T1000 (cell line): ENCODE data around the gene USP36.
"Not testable (repeated sequence)": the region's sequence is repeated elsewhere in the genome, so short reads cannot be mapped to it uniquely, and the experiment has no call there.

Experiments
- DNase-seq: peaks from one replicate; lab custom pipeline; 2025; ENCODE audit warnings: mixed read lengths; lab: John Stamatoyannopoulos, UW

Gene USP36

DNA sequence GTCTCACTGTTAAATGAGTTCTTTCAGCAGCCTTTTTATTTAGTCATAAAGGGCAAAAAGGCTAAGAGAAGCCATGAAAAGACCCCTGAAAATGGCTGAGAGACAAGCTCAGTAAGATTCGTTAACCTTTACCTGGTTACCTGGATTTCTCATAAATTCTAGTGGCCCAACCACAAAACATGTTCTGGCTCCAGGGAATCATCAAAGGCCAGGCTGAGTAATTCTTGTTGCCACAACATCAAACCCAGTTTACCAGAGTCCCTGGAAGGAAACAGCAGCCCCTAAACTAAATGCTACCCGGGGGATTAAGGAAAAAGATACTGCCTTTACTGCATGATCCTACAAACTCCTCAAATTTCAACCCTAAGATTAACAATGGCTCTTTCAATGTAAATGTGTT, 74.4 kb downstream of the USP36 start:
- DNase-seq: no peak

DNA sequence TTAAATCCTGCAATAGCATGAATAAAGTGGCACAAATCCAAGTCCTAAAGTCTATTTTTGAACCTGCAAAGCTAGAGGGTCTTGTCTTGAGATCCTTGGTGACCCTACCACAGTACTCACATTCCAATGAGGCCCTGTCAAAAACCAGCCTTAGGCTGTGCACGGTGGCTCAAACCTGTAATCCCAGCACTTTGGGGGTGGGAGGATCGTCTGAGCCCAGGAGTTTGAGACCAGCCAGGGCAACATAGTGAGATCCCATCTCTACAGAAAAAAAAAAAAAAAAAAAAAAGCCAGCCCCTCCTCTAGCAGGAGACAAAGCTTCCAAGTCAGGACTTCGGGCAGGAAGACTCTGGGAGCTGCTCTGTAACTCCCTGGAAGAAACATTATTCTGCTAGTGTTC, 74.8 kb downstream of the USP36 start:
- DNase-seq: no peak

DNA sequence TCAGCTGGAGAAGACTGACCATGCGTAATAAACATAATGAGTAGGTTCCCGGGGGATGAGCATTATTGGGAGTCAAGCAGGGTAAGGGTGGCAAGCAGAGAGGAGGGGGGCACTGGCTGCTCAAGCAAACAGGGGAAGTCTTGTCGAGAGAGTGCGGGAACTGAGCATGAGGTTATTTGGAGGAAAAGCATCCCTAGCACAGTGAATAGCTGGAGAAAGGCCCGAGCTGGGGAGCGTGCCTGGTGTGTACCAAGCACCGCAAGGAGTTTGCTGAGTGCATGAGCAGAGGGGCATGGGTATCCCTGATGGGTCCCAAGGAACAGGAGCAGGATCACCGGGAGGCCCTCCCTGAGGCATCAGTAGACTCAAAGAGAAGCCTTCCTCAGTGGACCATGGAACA, 75.7 kb downstream of the USP36 start:
- no peak for DNase-seq

DNA sequence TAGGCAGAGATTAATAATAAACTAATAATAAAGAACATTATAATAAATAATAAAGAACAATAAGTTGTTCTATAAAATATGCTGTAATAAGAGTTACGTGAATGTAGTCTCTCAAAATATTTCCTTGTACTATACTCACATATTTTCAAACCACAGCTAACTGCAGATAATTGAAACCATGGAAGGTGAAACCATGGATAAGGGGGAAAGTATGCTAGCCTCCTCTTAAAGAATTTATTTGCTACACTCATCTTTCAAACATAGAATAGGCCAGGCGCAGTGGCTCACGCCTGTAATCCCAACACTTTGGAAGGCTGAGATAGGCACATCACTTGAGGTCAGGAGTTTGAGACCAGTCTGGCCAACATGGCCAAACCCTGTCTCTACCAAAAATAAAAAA, 77.1 kb downstream of the USP36 start:
- no peak for DNase-seq

DNA sequence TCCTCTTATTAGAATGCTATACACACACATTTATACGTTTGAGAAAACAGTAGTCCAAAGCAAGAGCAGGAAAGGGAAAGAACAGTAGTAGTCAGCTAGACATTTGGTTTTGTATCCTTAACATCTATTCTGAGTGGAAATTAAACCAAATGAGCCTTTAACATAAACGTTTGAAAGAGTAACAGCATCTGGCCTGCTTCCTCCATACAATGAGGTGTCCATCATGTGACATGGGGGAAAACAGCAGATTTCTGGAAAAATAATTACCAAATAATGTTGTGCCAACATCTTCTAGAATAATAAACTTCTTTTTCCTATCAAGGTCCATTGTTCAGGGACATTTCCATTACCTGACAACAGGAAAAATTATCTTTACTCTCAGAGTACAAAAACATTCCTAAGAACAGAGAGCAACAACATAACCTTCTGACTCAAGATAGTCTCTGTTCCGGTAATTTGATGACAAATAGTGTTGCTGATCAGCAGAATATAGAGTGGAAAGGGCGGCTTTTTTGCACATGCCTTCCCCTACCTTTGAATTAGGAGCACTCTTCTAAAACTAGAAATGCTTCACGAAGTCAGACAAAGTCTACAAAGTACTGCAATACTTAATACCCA, 78.7 kb downstream of the USP36 start:
- DNase-seq: no peak

DNA sequence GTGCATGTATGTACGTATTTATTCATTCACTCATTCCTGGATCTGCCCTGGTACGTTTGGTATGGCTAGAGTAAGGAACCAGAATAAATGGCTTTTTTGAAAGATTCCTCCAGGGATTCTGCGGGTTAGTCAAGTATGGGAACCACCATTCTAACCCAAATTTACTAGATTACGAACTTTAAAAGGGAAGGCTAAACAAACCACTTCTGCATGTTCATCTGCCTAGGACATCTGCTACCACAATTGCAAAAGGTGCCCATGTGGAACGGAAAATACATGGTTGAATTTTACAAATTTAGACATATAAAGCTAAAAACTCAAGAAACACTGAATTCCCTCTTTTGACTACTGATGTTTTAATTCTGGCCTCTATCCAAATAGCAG, 80.7 kb downstream of the USP36 start:
- no peak for DNase-seq

DNA sequence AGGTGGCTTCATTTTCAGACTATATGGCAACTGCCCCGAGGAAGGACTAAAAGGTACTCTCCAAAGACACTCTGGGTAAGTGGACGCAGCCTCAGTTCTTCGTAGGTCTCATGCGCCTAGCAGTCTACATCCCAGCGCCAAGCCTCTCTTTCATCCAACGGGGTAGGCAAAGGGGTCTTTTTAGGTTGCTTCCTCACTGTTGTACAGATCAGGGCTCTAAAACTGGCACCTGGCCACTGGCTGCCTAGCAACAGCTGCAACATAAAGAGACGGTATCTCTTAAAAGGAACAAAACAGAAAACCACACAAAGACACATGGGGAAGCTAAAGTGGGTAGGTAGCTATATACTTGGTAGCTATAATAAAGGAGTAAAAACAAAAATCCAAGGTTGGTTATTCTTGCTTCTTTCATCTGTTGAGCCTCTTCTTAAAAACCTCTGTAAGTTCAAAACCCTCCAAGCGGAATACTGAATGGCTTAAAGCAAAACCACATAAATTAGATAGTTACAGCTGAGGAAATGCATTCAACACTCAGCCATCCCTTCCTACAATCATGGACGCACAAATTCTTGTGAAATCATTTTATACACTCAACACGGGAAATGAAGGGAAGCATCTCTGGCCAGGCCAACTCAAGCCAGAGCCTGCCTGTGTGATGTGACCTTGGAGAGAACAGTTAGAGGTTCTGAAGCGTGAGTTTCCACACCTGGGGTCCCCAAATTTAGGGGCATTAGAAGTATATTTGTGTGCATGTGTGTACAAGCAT, 81.2 kb downstream of the USP36 start:
- no peak for DNase-seq

DNA sequence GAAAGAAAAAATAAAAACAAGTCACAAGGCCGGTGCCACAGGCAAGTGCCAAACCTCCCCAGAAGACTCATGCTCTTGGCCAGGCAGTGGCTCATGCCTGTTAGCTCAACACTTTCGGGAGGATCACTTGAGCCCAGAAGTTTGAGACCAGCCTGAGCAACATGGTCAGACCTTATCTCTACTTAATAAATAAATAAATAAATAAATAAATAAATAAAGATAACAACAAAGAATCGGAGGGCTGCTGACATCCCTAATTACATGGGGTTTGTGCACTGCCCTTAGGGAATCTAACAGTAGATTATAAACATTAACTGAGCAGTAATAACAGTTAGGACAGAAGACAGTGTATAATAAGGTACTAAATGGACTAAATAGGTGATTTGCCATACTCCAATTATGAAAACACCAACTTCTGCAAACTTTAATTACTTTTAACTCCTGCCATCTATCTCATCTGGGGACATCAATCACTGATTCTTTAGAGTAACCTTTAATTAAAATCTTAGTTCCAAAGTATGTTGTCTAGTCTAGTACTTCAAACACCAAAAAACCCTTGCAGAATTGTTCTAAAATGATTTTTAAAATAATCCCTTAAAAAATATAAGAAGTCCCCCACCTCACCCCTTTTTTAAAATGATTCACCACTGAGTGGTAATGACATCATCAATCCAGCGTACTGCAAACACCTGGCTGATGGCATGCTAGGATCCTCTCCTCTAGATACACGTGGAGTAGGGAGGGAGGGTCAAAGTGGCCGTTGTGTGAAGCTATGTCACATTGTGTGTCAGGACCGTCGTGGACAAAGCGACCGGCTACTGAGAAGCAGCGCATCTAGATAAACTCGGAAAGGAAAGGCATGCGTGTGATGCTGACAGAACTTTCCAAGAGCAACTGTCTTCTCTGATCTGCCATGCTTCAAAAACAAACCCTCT, 87.0 kb downstream of the USP36 start:
- no peak for DNase-seq

DNA sequence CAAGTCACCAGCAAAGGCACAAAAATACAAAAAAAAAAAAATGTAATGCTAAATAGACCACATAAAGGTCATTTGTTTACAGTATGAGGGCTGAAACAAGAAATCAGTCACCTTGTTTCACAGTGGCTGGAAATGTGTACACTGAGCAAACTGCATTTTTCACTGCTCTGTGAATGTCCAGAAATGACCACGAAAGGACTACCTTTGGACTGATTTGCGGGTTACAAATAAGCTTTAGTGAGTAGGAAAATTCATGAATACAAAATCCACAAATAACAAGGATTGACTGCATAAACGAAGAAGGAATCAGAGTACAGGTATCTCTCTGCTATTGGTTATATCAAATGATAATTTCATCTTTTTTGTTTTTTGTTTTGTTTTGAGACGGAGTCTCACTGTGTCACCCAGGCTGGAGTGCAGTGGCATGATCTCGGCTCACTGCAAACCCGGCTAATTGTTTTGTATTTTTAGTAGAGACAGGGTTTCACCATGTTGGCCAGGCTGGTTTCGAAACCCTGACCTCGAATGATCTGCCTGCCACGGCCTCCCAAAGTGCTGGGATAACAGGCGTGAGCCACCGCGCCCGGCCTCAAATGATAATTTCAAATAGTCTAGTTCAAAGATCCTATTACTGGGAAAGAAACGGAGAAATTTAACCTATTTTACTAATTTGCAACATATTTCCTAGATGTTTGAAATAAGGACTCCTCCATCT, 89.0 kb downstream of the USP36 start:
- no peak for DNase-seq

DNA sequence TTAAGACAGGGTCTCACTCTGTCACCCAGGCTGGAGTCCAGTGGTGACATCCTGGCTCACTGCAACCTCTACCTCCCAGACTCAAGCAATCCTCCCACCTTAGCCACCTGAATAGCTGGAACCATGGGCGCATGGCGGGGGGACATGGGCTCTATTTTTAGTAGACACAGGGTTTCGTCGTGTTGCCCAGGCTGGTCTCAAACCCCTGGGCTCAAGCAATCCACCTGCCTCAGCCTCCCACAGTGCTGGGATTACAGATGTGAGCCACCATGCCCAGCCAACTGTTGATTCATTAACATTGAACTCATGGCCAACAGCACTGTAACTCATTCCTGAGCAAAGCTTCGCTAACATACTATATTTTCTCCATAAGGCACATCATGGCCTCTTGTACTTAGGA, 89.6 kb downstream of the USP36 start:
- not testable (repeated sequence) for DNase-seq

DNA sequence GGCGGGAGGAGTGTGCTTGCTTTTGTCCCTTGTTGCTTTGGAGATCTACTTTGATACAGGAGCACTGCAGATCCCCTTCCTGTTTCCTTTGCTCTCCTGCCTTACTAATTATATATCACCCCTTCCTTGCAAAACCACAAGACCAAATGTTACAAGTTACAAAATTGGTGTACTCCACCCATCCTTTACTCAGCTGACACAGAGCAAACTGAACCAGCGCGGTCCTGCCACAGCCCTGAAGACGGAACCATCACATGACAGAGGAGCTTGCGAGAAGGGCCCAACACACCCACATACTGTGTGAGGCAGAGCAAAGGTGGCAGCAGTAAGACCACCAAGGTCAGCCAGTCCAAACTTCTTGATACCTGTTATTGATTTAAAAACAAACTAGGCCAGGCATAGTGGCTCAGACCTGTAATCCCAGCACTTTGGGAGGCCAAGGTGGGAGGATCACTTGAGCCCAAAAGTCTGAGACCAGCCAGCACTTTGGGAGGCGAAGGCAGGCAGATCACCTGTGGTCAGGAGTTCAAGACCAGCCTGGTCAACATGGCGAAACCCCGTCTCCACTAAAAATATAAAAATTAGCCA, 91.8 kb downstream of the USP36 start:
- no peak for DNase-seq

DNA sequence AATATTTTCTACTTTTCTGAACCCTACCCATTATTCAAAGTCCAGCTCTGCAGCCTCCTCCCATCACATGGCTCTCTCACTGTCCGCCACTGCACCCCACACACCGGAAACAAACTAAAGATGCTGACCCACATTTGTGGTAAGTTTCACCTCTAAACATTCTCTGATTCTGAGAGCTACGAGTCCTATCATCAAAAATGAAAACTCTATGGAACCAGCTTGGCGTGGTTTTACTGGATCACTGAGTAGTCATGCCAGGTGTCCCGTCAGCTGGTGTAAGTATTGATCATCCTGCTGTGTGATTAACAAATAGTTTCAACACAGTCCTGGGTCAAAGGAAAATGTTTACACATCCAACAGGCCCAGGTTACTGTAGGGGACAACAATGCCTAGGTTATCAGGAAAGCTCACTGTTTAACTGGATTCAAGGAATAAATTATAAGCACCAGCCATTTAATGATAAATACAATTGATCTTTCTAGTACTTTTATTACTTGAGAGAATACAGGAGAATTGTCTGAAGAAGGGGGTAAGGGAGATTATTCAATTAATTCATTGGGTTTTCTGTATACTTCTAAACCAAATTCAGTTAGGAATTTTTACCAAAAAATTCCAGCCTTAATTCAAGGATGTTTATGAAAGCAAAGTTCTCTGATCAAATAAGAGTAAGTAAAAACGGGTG, 92.4 kb downstream of the USP36 start:
- no peak for DNase-seq

DNA sequence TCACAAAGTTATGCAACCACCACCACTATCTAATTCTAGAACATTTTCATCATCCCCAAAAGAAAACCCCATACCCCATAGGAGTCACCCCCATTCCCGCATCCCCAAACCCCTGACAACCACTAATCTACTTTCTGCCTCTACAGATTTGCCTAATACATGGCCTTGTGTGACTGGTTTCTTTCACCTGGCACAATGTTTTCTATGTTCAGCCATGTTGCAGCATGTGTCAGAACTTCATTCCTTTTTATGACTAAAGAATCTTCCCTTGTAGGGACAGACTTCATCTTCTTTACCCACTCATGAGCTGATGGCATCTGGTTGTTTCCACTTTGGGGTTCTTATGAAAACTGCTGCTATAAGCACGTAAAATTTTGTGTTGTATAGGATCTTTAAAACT, 93.1 kb downstream of the USP36 start:
- DNase-seq: no peak

DNA sequence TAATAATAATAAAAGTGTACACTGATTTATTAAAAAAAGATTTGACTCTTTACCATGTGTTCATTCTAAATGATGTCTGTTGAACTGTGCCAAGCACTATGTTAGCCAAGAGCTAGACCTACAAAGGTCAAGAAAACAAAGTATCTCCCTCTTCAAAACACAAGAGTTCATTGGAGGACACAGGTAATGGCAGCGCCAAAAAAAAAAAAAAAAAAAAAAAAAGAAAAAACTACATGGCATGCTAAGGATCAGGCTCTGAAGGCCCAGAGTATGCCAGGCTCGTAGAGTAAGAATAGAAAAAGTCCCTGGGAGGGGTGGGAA, 93.7 kb downstream of the USP36 start:
- no peak for DNase-seq

DNA sequence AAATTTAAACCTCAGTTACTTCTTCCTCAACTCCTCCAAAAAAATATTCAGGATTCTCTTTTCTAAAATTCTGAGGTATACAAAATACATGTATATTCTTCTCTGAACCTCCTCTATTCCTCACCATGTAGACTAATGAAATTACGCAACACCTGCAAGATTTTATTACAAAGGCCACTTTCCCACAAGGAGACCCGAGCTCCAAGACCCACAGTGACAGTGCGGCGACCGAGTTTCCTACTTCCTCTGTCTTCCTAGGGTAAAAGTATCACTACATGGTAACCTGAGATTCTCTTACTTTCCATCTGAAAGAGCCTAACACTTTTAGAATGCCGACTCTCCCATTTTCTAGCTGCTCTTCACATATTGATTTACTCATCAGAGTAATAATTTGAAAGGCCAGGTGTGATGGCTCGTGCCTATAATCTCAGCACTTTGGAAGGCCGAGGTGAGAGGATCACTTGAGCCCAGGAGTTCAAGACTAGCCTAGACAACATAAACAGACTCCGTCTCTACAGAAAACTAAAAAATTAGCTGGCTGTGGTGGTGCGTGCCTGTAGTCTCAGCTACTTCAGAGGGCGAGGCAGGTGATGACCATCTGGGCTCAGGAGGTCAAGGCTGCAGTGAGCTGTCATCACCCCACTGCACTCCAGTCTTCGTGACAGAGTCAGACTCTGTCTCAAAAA, 94.2 kb downstream of the USP36 start:
- DNase-seq: no peak
